D721Med (cell line): Measurements from ENCODE around the gene SLC32A1.

Experiments used
- DNase-seq: peaks from one replicate; pipeline ENCODE4 v3.0.0; 2011; ENCODE audit warnings: low spot score; ENCODE audit not compliant: insufficient read length
- FAIRE-seq: peaks from 2 replicates; lab custom pipeline; 2011; peaks lifted over from hg19 to GRCh38; lab: Jason Lieb, UNC
- TF ChIP-seq, protein P1 (sequence below): IDR thresholded peaks from 2 replicates; pipeline ENCODE4 v1.5.1; 2012; ENCODE audit warnings: mild to moderate bottlenecking, control low read depth; ENCODE audit not compliant: insufficient read depth; ENCODE audit errors: missing control alignments

Gene SLC32A1

DNA sequence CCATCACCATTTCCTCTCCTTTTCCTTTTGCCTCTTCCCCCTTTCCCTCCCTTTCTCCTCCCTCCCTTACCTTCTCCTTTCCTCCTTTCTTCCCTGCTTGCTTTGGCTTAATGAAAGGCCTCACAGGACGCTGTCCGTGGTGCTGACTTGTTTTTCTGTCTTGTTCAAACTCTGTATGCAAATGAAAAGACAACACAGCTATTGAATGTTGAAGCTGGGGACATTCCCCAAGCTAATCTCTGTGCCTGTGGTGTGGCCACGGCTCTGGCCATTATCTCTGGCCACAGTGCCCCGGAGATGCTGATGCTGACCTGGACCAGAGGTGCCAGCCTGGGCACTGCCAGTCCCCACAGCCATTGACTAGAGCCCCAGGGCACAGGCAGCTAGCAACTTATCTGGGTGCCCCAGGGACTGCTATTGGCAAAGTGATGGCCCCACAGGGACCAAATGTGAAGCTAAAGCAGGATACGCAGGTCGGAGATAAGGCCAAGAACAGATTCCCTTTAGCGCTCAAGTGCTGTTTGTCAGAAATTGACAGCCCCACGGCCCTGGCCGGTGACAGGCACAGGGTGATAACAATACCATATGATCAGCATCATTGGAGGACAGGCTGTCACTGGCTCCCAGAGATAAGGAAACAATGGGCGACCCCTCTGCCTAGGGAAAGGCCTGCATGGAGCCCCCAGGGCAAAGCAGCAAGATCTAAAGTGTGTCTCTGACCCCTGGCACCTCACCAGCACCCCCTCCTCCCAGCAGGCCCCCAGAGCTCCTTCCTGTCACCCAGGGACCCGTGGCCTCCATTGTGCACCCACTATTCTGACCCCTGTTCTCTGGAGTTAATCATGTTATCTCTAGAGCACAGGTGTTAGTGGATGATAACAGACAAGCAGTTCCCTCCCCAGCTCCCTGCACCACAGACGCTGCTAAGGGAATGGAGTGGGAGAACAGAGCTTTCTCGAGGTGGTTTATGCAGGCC, 31.6 kb upstream of the SLC32A1 start:
- no peak for FAIRE-seq

DNA sequence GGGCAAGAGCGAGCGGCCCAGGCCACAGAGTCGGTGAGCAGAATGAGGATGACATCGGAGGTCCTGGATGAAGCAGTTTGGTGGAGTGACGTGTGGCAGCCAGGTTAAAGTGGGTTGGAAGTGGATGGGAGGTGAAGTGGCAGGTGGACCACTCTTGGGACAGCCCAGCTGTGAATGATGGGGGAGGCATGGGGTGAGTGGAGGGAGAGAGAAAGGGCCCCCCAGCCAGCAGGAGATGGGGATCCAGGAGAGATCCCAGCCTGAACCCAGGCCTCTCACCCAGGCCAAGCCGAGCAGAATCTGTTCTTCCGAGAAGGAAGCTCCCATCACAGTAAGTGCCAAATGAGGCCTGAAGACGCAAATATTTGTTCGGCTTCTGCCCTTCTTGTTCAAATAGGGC, 27.0 kb upstream of the SLC32A1 start:
- DNase-seq: no peak
- TF ChIP-seq, protein P1, sequence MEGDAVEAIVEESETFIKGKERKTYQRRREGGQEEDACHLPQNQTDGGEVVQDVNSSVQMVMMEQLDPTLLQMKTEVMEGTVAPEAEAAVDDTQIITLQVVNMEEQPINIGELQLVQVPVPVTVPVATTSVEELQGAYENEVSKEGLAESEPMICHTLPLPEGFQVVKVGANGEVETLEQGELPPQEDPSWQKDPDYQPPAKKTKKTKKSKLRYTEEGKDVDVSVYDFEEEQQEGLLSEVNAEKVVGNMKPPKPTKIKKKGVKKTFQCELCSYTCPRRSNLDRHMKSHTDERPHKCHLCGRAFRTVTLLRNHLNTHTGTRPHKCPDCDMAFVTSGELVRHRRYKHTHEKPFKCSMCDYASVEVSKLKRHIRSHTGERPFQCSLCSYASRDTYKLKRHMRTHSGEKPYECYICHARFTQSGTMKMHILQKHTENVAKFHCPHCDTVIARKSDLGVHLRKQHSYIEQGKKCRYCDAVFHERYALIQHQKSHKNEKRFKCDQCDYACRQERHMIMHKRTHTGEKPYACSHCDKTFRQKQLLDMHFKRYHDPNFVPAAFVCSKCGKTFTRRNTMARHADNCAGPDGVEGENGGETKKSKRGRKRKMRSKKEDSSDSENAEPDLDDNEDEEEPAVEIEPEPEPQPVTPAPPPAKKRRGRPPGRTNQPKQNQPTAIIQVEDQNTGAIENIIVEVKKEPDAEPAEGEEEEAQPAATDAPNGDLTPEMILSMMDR: no peak
- no peak for FAIRE-seq

More for the DNA sequence above, 31.6 kb upstream of the SLC32A1 start:
- TF ChIP-seq, protein P1: no peak
- no peak for DNase-seq

DNA sequence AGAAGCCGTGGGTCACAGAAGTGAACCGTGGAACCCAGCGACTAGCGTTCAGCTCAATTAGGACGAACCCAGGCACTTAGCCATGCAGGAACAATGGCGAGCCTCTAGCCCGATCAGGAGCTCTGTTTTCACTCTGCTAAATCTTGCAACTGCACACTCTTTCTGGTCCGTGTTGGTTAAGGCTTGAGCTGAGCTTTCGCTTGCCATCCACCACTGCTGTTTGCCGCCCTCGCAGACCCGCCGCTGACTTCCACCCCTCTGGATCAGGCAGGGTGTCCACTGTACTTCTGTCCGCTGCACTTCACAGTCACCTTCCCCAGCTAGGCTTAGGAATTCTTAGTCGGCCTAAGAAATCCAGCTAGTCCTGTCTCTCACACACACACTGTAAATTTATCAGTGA, 25.7 kb upstream of the SLC32A1 start:
- TF ChIP-seq, protein P1: no peak
- FAIRE-seq (no peak), DNase-seq (no peak)

DNA sequence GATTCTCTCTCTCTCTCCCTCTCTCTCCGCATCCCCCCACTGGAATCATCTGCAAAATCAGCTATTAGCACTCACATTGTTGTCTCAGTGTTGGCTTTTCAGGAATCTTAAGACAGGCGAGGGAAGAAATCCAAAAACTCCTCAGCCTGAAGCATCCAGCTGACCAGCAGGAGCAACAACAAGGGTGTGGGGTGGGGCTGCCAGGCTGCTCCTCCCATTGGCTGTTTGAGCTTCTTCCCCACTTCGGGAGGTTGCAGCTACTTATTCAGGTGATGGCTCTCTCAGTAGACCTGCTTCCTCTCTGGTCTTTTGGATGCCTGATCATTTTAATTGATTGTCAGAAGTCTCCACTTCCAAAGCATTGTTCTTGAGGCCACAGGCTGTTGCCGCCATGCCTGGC, 24.1 kb upstream of the SLC32A1 start:
- DNase-seq (no peak), FAIRE-seq (no peak)
- TF ChIP-seq, protein P1: no peak

DNA sequence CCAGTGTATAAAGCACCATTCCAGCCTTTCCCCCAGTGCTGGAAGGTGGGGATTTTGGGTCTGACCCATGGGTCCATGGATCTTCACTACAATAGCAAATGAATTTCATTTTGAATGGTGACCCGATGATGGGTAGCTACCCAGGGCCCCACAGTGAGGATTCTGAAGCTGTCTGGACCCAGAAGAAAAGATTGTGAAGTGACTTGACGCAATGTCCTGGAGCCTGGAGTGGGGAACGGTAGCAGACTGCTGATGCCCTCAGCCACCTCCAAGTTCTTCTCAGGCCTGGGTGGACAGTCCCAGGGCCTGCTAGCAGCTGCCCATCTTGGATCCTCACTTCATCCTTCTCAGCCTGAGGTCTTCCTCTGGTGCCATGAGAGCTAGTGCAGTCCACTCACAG, 23.4 kb upstream of the SLC32A1 start:
- DNase-seq (no peak), FAIRE-seq (no peak)
- TF ChIP-seq, protein P1: no peak

DNA sequence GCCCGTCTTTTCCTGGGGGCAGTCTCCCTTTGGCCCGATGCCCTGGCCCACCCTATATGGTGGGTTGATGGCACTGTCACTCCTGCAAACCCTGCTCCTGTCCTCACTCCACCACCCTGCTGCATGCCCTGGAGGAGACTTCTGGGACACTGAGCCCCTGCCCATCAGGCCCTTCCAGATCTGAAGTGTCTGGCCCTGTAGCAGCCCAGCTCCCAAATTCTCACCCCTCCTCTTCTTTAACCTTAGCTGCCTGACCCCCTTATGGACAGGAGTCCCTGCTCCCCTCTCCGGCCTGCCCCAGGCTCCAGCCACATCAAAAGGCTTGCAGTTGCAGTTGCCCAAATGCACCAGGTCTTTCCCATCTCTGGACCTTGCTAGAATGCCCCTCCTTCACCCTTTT, 20.8 kb upstream of the SLC32A1 start:
- no peak for FAIRE-seq
- no peak for DNase-seq
- TF ChIP-seq, protein P1: no peak

DNA sequence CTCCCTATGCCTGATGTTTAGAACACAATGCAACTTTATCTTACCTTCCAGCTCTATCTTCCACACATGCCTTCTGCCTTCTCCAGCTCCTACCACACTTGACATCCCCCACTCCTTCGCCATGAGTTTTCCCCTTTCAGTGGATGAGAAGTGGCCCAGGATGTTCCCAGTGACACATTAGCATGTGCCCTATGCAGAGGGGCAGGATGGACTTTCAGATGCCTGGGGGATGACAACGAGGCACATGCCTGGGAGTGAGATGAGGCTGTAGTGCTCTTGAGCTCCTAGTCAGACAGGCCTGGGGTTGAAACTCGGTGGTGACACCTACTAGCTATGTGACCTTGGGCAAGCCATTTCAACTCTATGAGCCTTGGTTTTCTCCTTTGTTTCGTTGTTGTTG, 20.1 kb upstream of the SLC32A1 start:
- no peak for FAIRE-seq
- DNase-seq: no peak
- TF ChIP-seq, protein P1: no peak
